NB4 (cell line): ENCODE measurements around the gene STXBP2.

Source experiments
- DNase-seq: peaks from one replicate; pipeline ENCODE4 v3.0.0; 2010; ENCODE audit warnings: low read depth
- H3K4me3 ChIP-seq: one replicate; pipeline ENCODE4 v1.5.1; 2011; ENCODE audit warnings: mild to moderate bottlenecking, low read depth, low read length, moderate library complexity
- MYC ChIP-seq: IDR thresholded peaks from 2 replicates; pipeline ENCODE4 v1.6.1; 2011; ENCODE audit warnings: low read depth, low read length
- POLR2A ChIP-seq: IDR thresholded peaks from 2 replicates; pipeline ENCODE4 v1.6.1; 2011; ENCODE audit warnings: mild to moderate bottlenecking; ENCODE audit not compliant: insufficient read length; ENCODE audit errors: extremely low read depth
- TF ChIP-seq, protein P1 (sequence below): IDR thresholded peaks from 2 replicates; pipeline ENCODE4 v1.6.1; 2011; ENCODE audit warnings: low read depth, low read length
- TF ChIP-seq, protein P2 (sequence below): IDR thresholded peaks from one replicate; pipeline ENCODE4 v1.5.1; 2012; ENCODE audit warnings: low read depth, low read length

STXBP2 gene

DNA sequence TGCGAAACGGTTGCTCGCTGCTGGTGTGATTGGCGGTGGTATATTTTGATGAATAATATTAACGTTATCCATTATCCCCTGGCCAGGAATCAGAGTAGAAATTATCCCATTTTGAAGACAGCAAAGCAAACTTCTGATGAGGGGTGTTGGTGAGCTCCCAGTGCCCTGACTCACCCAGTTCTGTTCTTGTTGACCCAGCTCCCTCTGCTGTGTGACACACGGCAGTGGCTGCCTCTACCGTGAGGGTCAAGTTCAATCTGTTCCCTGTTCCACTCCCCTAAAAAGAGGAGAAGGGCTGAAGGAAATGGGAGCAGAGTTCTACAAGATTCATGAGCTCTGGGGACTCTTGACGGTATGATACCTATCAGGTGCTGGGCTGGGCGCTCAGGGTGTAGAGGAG is 39.2 kb upstream of the STXBP2 start:
- TF ChIP-seq, protein P1, sequence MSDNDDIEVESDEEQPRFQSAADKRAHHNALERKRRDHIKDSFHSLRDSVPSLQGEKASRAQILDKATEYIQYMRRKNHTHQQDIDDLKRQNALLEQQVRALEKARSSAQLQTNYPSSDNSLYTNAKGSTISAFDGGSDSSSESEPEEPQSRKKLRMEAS, result no peak
- H3K4me3 ChIP-seq, result no peak overlapping the region
- no peak for DNase-seq

DNA sequence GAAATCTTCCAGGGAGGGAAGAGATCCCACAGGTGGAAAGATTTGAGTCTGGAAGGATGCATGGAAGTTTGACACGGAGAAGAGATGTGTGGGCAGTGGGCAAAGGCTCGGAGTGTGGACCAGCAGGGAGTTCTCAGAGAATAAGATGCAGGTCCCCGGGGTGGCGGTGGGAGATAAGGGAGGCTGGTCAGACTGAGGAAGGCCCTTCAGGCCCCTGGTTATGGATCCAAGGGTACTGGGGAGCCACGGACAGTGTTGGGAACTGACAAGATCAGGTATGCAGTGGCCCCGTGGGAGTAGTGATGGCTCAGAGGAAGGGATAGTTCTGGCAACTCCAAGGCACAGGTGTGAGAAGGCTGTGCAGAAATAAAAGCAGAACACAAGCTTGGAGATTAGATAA is 38.7 kb upstream of the STXBP2 start:
- TF ChIP-seq, protein P2, sequence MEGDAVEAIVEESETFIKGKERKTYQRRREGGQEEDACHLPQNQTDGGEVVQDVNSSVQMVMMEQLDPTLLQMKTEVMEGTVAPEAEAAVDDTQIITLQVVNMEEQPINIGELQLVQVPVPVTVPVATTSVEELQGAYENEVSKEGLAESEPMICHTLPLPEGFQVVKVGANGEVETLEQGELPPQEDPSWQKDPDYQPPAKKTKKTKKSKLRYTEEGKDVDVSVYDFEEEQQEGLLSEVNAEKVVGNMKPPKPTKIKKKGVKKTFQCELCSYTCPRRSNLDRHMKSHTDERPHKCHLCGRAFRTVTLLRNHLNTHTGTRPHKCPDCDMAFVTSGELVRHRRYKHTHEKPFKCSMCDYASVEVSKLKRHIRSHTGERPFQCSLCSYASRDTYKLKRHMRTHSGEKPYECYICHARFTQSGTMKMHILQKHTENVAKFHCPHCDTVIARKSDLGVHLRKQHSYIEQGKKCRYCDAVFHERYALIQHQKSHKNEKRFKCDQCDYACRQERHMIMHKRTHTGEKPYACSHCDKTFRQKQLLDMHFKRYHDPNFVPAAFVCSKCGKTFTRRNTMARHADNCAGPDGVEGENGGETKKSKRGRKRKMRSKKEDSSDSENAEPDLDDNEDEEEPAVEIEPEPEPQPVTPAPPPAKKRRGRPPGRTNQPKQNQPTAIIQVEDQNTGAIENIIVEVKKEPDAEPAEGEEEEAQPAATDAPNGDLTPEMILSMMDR, result no peak
- TF ChIP-seq POLR2A, result no peak
- DNase-seq, result no peak
- H3K4me3 ChIP-seq, result no peak overlapping the region

DNA sequence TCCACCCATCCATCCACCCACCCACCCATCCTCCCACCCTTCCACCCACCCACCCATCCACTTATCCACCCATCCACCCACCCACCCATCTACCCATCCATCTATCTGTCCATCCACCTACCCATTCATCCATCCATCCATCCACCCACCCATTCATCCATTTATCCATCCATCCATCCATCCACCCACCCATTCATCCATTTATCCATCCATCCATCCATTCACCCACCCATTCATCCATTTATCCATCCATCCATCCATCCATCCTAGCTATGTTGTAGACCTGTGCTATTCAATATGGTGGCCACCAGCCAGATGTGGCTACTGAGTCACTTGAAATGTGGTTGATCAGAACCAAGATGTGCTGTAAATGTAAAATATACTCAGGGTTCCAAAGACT is 36.2 kb upstream of the STXBP2 start:
- no peak for TF ChIP-seq MYC
- TF ChIP-seq, protein P1, result no peak
- TF ChIP-seq POLR2A, result no peak
- TF ChIP-seq, protein P2, result no peak
- no peak for DNase-seq
- H3K4me3 ChIP-seq, result no peak overlapping the region

- no peak overlapping the region for H3K4me3 ChIP-seq
- DNase-seq, result peak; percentile 3
- TF ChIP-seq MYC (no peak), POLR2A (no peak)
- TF ChIP-seq, protein P1, result no peak
- TF ChIP-seq, protein P2, result no peak
Observed at GRCh38 chr19:7602240-7602934, 34.5 kb upstream of the STXBP2 start.

GRCh38 chr19:7602935-7603497 is 33.9 kb upstream of the STXBP2 start:
- TF ChIP-seq POLR2A (no peak), MYC (no peak)
- TF ChIP-seq, protein P1, result no peak
- TF ChIP-seq, protein P2, result no peak

DNA sequence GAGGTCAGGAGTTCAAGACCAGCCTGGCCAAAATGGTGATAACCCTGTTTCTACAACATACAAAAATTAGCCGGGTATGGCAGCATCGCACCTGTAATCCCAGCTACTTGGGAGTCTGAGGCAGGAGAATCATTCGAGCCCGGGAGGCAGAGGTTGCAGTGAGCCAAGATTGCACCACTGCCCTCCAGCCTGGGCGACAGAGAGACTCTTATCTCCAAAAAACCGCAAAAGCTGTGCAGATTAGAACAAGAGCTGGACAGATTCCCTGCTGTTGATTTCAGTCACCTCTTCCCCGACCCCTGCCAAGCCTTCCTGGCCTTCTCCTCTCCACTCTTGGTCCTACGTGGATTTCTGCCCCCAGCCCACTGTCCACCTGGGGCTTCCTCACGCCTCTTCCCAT is 33.0 kb upstream of the STXBP2 start:
- DNase-seq, result peak; percentile 54
- no peak for TF ChIP-seq MYC
- TF ChIP-seq POLR2A, result no peak
- TF ChIP-seq, protein P2, result no peak
- TF ChIP-seq, protein P1, result no peak

More at GRCh38 chr19:7602935-7603497, 33.9 kb upstream of the STXBP2 start:
- no peak for DNase-seq
- no peak overlapping the region for H3K4me3 ChIP-seq

More for the DNA sequence above, 33.0 kb upstream of the STXBP2 start:
- no peak overlapping the region for H3K4me3 ChIP-seq
